GM21786 (cell line): ENCODE results near the gene IFT22.
"Not testable (repeated sequence)": the region's sequence is repeated elsewhere in the genome, so short reads cannot be mapped to it uniquely, and the experiment has no call there.

Source experiments
- ATAC-seq: cut with Tn5 transposase; IDR thresholded peaks from one replicate; pipeline ENCODE4 v1.9.1; 2021; ENCODE audit not compliant: unreplicated experiment

Gene IFT22

DNA sequence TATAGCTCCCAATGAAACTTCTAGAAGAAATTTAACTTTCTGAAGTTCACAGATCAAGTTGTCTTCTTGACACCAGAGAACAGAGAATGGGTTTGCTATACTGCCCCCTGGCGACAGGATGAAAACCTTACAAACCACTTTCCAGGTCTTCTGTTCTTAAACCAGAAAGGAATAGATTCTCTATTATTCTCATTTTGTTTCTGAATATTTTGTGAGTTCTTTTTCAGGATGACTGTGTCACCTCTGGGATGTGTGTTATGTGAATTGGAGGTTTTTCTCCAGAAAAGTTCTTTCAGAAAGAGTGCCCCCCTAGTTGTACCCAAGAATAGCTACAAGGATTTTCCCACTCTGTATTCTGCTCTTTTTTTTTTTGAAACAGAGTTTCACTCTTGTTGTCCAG is 6.3 kb downstream of the IFT22 start:
- ATAC-seq: no peak

DNA sequence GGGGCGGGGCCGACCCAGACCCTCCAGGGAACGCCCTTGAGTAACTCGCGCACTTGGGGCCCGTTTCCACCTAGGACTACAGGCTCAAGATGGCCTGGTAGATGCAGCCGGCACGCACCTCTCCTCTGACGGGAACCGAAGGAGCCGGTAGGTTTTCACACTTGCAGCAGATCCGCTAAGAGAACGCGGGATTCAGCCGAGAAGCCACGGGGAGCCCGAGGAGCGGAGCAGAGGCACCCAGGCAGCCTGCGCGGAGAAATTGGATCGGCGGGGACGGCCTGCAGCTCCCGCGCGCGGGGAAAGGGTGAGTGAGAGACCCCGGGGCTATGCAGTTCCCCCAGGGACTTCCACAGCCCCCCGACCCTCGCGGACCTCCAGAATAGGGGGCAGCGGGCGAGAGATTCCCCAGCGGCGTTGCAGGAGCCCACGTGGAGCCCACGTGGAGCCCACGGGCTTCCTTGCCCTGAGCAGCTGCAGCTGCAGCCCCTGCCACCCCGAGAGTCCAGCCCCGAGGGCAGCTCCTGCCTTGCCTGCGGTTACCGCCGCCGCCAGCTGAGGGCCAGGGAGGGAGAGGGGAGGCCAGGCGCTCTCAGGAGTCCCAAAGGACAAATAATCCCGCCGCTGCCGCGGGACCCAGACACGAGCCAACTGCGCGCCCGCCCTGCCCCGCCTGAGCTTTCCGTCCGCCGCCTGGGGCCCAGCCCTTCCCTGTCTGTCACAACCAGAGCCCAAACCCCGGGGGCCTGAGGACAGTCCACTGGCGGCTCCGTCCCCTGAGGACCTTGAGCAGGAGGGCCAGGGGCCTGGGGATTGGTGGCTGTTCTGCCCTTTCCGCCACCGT is 13.1 kb downstream of the IFT22 start:
- no peak for ATAC-seq

DNA sequence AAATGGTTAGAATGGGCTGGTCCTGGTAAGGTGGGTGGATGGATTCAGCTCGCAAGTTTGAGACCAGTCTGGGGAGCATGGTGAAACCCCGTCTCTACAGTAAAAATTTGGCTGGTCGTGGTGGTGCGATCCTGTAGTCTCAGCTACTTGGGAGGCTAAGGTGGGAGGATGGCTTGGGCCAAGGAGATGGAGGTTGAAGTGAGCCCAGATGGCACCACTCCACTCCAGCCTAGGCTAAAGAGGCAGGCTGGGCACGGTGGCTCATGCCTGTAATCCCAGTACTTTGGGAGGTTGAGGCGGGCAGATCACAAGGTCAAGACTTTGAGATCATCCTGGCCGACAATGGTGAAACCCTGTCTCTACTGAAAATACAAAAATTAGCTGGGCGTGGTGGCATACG is 15.3 kb downstream of the IFT22 start:
- ATAC-seq: no peak

DNA sequence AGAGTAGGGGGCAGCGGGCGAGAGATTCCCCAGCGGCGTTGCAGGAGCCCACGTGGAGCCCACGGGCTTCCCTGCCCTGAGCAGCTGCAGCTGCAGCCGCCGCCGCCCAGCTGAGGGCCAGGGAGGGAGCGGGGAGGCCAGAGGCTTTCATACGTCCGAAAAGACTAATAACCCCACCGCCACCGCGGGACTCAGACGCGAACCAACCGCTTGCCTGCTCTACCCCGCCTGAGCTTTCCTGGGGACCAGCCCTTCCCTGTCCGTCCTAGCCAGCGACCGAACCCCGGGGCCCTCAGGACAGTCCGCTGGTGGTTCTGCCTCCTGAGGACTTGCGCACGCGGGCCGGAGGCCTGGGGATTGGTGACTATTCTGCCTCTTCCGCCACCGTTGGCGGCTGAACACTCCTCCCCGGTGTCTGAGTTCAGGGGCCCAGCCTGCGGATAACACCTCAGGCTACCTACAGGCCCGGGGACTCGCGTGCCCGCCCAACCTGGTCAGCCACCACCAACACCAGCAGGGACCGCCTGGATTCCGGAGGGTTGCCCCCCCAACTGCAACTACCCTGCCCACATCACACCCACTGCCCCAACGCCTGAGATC is 18.4 kb downstream of the IFT22 start:
- ATAC-seq: no peak

DNA sequence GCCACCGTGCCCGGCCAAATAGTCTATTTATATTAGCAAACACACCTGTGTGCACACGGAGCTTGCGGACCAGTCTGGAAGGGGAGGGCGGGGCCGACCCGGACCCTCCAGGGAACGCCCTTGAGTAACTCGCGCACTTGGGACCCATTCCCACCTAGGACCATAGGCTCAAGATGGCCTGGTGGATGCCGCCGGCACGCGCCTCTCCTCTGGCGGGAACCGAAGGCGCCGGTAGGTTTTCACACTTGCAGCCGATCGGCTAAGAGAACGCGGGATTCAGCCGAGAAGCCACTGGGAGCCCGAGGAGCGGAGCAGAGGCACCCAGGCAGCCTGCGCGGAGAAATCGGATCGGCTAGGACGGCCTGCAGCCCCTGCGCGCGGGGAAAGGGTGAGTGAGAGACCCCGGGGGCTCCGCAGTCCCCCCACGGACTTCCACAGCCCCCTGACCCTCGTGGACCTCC is 18.9 kb downstream of the IFT22 start:
- ATAC-seq: no peak

DNA sequence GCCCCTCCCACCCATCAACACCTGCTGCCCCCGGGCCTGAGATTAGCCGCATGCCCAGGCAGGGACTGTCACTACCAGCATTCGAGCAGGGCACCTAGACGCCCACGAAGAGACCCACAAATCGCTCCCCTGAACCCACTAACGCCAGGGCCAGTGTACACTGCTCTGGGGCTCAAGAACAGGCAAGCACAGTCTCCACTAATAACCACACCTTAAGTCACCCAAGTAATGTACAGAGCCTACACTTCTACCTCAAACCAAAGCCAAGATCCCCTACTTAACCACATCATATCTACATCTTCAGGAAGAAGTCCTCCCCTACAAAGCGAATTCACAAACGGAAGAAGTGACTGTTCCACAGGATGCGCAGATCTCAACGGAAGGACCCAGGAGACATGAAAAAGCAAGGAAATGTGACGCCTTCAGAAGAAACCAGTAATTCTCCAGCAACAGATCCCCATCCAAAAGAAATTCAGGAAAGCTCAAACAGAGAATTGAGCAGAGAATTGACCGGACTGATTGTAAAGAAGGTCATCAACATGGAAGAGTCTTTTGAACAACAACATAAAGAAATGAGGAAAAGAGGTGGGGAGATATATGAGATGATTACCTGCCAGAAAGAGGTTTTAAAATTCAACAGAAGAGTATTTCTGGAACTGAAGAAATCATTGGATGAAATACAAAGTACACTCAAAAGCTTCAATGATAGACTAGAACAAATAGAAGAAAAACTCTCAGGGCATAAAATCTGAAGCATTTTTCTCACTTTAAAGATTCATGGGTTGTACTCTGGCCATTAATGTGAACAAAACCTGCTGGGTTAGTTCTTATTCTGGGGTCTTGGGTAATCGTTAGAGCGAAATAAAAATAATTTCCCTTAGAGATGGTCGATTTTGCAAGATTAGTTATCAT is 20.9 kb downstream of the IFT22 start:
- no peak for ATAC-seq

DNA sequence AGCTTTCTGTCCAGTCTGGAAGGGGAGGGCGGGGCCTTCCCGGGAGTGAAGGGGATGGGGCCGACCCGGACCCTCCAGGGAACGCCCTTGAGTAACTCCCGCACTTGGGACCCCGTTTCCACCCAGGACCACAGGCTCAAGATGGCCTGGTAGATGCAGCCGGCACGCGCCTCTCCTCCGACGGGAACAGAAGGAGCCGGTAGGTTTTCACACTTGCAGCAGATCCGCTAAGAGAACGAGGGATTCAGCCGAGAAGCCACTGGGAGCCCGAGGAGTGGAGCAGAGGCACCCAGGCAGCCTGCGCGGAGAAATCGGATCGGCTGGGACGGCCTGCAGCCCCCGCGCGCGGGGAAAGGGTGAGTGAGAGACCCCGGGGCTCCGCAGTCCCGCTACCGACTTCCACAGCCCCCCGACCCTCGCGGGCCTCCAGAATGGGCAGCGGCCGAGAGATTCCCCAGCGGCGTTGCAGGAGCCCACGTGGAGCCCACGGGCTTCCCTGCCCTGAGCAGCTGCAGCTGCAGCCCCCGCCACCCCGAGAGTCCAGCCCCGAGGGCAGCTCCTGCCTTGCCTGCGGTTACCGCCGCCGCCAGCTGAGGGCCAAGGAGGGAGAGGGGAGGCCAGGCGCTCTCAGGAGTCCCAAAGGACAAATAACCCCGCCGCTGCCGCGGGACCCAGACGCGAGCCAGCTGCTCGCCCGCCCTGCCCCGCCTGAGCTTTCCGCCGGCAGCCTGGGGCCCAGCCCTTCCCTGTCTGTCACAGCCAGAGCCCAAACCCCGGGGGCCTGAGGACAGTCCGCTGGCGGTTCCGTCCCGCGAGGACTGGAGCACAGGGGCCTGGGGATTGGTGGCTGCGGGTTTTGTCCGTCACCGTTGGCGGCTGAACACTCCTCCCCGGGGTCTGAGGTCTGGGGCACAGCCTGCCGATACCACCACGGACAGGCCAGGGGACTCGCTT is 21.8 kb downstream of the IFT22 start:
- no peak for ATAC-seq

DNA sequence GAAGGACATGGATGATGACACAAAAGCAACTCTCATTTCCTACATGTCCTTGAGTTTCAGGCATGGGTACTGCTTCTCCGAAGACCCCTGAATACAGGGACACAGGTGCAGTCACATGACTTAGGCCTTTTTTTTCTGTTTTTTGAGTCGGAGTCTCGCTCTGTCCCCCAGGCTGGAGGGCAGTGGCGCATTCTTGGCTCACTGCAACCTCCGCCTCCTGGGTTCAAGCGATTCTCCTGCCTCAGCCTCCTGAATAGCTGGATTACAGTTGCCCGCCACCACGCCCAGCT is 26.8 kb downstream of the IFT22 start:
- ATAC-seq: no peak

DNA sequence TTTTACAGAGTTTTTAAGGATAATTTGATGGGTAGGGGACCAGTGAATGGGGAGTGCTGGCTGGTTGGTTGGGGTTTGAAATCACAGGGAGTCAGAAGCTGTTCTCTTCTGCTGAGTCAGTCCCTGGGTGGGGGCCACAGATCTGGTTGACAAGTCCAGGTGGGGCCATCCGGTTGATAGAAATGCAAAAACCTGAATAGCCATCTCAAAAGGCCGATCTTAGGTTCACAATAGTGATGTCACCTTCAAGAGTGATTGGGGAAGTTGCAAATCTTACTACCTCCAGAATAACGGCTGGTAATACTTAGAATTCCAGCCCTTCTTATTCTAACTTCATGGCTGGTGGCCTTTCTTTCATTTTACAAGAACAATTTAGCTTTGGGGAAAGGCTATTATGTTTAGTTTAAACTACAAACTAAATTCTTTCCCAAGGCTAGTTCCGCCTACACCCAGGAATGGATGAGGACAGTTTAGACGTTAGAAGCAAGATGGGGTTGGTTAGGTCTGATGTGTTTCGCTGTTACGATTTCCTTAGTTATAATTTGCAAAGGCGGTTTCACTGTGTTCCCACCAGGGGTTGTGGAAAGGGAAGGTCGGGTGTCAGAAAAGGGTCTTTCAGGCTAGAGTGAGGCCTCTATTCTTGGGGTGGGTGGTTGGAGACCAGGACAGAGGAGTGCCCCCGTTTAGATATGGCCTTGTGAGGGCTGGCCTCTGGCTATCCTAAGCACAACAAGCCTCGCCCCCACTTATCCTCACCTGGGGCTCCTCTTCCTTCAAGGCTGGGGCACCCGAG is 27.4 kb downstream of the IFT22 start:
- ATAC-seq: no peak

DNA sequence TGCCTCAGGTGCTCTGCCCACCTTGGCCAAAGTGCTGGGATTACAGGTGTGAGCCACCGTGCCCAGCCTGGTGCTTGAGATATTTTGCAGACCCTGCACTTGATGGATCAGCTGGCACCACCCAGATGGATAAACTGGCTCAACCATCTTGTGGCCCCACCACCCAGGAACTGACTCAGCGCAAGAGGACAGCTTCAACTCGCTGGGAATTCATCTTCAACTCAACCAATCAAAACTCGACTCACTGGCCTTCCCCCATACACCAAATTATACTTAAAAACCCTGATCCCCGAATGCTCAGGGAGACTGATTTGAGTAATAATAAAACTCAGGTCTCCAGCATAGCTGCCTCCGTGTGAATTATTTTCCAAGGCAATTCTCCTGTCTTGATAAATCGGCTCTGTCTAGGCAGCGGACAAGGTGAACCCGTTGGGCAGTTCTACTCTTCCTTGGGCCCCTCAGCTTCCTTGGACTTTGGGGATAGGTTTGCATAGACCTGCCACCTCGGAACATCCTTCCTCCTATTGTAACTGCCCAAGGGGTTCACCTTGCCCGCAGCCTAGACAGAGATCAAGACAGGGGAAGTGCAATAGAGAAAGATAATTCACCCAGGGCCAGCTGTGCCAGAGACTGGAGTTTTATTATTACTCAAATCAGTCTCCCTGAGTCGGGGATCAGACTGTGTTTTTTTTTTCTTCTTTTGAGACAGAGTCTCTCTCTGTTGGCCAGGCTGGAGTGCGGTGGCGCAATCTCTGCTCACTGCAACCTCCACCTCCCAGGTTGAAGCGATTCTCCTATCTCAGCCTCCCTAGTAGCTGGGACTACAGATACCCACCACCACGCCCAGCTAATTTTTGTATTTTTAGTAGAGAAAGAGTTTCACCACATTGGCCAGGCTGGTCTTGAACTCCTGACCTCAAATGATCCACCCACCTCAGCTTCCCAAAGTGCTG is 28.3 kb downstream of the IFT22 start:
- not testable (repeated sequence) for ATAC-seq

DNA sequence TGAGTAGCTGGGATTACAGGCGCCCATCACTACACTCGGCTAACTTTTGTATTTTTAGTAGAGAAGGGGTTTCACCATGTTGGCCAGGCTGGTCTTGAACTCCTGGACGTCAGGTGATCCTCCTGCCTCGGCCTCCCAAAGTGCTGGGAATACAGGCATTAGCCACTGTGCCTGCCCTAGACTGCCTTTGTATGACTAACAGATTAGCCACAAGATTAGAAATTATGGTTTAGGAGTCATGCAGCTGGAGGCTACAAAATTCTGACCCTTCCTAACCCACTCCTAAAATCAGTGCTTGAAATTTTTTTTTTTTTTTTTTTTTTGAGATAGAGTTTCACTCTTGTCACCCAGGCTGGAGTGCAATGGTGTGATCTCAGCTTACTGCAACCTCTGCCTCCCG is 29.0 kb downstream of the IFT22 start:
- not testable (repeated sequence) for ATAC-seq

DNA sequence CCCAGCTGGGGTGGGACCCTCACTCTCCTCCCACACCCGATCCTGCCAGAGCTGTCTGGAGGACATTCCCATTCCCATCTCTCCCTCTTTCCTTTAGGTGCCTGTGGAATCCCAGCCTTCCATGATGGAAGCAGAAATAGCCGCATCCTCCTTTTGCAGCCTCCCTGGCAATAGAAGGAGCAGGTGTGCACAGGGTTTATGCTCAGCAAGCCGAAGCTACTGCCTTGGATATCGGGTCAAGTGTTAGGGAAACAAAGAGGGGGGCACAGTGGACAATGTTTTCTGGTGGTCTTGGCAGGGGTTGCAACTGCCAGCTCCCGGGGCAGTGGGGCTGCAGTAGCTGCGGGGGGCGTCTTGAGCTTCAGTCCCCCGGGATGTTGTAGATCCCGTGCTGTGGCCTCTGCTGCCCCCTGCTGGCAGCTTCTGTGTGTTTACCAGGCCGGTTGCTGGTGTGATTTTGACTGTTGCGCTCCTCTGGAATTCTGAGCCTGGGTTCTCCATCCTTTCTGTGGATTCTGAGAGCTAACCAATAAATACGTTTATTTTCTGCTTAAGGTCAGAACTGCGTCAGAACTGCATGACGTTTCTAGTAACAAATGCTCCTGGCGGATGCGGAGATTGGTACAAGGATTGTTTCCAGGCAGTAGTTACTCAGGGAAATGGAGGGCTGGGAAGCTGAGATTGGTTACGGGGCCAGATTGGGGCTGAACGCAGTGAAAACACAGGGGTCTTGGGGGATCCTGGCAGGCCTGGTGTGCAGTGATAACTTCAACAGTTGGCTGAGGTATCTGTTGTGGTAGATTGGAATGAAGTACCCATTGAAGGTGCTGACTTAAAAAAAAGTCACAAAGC is 31.2 kb downstream of the IFT22 start:
- ATAC-seq: not testable (repeated sequence)

DNA sequence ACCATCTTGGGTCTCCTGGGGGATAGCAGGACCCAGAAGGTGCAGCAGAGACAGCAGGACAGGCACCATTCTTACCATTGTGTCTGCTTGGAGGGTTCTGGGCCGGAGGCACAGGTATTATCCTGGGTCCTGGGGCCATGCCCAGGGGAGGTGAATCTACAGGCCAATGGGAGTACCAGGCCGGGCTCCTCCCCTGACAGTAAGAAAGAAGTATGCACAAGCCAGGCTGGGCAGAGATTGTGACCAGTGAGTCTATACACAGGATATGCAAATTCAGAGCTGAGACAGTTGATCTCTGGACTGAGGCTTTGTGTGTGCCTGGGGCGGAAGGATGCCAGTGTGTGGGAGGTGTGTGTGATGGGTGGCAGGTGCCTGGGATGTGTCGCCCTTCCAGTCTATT is 31.9 kb downstream of the IFT22 start:
- ATAC-seq: peak; percentile 88

DNA sequence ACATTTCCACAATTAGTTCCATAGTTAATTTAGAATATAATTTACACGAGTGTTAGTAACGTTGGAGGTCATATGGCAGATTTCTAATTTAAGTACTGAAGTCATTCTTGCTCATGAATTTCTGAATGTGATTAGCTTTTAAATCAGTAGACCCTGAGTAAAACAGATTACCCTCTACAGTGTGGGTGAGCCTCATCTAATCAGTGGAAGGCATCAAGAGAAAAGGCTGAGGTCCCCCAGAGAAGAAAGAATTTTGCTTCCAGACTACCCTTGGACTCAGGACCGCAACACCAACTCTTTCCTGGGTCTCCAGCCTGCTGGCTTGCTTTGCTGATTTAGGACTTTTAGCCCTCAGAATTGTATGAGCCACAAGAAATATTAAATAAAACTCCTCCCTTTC is 33.2 kb downstream of the IFT22 start:
- ATAC-seq: no peak

DNA sequence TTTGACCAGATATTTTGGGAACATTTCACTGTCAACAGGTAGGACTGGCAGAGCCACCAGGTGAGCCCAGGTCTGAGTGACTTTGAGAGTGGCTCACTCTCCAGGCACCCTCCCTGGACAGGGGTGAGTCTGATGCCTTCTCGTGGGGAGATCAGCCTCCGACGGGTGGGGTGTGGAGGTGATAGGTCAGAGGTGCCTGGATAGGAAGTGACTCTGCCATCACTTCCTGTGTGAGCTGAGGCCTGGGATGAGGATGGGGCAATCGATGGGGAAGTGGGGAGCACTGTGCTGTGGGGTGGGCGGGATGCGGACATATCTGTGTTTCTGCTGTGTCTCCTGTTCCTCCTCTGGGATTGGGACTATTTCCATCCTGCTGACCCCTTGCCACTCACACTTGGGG is 34.6 kb downstream of the IFT22 start:
- ATAC-seq: no peak

DNA sequence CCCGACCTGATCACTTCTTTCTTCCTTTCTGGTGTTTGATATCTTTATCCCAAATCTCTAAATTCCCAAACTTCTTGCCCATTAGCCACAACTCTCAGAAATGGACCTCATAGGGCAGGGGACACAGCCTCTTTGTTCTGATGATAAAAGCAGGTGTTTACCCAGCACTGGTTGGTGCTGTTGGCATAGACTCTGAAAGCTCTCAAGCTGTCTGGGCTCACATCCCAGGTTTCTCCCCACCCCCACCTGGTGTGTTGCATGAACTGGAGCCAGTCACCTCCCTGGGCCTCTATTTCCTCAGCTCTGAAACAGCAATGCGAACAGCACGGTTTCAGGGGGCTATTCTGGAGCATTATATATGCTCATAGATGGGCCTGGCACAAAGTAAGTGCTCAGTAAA is 35.7 kb downstream of the IFT22 start:
- not testable (repeated sequence) for ATAC-seq

DNA sequence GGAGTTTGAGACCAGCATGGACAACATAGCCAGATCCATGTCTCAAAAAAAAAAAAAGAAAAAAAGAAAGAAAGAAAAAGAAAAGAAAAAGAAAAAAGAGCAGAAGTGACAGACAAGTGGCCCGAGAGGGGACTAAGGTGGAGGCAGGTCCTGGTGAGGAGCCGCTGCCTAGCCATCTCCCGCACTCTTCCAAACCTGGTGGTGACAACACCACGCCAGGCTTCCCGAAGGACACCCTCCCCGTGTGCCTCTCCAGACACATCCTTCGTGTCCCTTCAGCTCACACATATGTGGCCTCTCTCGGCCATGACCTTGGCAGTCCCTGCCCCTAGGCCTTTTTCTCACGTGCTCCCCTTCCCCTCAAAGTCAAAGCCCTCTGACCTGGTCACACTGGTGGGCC is 36.4 kb downstream of the IFT22 start:
- no peak for ATAC-seq

DNA sequence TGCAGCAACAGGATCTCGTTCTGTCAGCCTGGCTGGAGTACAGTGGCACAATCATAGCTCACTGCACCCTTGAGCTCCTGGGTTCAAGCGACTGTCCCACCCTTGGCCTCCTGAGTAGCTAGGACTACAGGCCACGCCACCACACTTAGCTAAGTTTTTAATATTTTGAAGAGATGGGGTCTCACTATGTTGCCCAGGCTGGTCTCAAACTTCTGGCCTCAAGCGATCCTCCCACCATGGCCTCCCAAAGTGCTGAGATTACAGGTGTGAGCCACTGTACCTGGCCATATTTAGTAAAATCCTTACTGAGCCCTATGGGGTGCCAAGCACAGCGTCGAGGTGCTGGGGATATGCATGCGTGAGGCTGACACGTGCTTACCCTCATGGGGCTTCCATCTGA is 40.7 kb downstream of the IFT22 start:
- ATAC-seq: not testable (repeated sequence)
